NCI-H1436 (cell line): Measurements from ENCODE around the gene STUM.
"Not testable (repeated sequence)": the region's sequence is repeated elsewhere in the genome, so short reads cannot be mapped to it uniquely, and the experiment has no call there.

Experiments
- DNase-seq: peaks from one replicate; lab custom pipeline; 2025; lab: John Stamatoyannopoulos, UW

The STUM gene

GRCh38 chr1:226548256-226549093, at the start of gene STUM:
Gene STUM, plus strand, starts transcription at chr1:226548764. Its CDS starts 141 bp downstream, at chr1:226548905.
- DNase-seq = peak; percentile 45

- DNase-seq = not testable (repeated sequence)
These were observed 48.9 kb upstream of the STUM start for GRCh38 chr1:226499699-226500098.

- no peak for DNase-seq
These were observed 42.5 kb upstream of the STUM start for GRCh38 chr1:226506021-226506420.

GRCh38 chr1:226506921-226507320, 41.6 kb upstream of the STUM start:
- DNase-seq = no peak

- DNase-seq = no peak
These were observed 38.1 kb upstream of the STUM start for GRCh38 chr1:226510453-226510852.

GRCh38 chr1:226511296-226511695, 37.3 kb upstream of the STUM start:
- DNase-seq = no peak

- no peak for DNase-seq
These were observed 36.4 kb upstream of the STUM start for GRCh38 chr1:226512076-226512728.

- DNase-seq = no peak
These were observed 30.2 kb upstream of the STUM start for GRCh38 chr1:226518375-226518774.

- no peak for DNase-seq
These were observed 29.4 kb upstream of the STUM start for GRCh38 chr1:226519135-226519534.

GRCh38 chr1:226519716-226520598, 28.6 kb upstream of the STUM start:
- no peak for DNase-seq

- DNase-seq = no peak
These were observed 27.8 kb upstream of the STUM start for GRCh38 chr1:226520640-226521355.

GRCh38 chr1:226523646-226524406, 24.7 kb upstream of the STUM start:
- DNase-seq = no peak

GRCh38 chr1:226524547-226524946, 24.0 kb upstream of the STUM start:
- DNase-seq = no peak

- no peak for DNase-seq
These were observed 22.8 kb upstream of the STUM start for GRCh38 chr1:226525750-226526149.

- DNase-seq = no peak
These were observed 21.6 kb upstream of the STUM start for GRCh38 chr1:226526801-226527595.

GRCh38 chr1:226529891-226530290, 18.7 kb upstream of the STUM start:
- DNase-seq = no peak

GRCh38 chr1:226530591-226530990, 18.0 kb upstream of the STUM start:
- DNase-seq = no peak

GRCh38 chr1:226531360-226532093, 17.0 kb upstream of the STUM start:
- DNase-seq = no peak

- DNase-seq = no peak
These were observed 16.0 kb upstream of the STUM start for GRCh38 chr1:226532553-226532952.
